ENCODE measurements around the gene FBXL7.

DNA sequence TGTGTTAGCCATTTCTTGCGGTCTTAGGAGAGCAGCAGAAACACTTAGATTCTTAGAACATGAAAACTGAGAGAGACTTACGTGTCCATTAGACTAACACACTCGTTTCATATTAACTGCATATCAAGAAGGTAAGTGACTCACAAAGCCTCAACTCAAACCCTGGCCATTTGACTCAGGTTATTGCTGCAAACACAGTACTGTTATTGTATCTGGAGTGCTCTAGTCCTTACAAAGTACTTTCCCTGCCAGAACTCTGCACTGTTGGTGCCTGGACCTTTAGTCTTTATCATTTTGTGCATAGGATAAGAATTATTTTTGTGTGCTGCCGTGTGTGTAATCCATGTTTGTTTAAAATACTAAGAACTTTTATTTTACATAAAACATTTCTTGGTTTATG lies 155.7 kb downstream of the FBXL7 start:
- TF ChIP-seq, protein P1, sequence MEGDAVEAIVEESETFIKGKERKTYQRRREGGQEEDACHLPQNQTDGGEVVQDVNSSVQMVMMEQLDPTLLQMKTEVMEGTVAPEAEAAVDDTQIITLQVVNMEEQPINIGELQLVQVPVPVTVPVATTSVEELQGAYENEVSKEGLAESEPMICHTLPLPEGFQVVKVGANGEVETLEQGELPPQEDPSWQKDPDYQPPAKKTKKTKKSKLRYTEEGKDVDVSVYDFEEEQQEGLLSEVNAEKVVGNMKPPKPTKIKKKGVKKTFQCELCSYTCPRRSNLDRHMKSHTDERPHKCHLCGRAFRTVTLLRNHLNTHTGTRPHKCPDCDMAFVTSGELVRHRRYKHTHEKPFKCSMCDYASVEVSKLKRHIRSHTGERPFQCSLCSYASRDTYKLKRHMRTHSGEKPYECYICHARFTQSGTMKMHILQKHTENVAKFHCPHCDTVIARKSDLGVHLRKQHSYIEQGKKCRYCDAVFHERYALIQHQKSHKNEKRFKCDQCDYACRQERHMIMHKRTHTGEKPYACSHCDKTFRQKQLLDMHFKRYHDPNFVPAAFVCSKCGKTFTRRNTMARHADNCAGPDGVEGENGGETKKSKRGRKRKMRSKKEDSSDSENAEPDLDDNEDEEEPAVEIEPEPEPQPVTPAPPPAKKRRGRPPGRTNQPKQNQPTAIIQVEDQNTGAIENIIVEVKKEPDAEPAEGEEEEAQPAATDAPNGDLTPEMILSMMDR (IDR thresholded peaks at IDR 0.05; ENCODE audit: poor library complexity, severe bottlenecking): no peak
- TF ChIP-seq, protein P2, sequence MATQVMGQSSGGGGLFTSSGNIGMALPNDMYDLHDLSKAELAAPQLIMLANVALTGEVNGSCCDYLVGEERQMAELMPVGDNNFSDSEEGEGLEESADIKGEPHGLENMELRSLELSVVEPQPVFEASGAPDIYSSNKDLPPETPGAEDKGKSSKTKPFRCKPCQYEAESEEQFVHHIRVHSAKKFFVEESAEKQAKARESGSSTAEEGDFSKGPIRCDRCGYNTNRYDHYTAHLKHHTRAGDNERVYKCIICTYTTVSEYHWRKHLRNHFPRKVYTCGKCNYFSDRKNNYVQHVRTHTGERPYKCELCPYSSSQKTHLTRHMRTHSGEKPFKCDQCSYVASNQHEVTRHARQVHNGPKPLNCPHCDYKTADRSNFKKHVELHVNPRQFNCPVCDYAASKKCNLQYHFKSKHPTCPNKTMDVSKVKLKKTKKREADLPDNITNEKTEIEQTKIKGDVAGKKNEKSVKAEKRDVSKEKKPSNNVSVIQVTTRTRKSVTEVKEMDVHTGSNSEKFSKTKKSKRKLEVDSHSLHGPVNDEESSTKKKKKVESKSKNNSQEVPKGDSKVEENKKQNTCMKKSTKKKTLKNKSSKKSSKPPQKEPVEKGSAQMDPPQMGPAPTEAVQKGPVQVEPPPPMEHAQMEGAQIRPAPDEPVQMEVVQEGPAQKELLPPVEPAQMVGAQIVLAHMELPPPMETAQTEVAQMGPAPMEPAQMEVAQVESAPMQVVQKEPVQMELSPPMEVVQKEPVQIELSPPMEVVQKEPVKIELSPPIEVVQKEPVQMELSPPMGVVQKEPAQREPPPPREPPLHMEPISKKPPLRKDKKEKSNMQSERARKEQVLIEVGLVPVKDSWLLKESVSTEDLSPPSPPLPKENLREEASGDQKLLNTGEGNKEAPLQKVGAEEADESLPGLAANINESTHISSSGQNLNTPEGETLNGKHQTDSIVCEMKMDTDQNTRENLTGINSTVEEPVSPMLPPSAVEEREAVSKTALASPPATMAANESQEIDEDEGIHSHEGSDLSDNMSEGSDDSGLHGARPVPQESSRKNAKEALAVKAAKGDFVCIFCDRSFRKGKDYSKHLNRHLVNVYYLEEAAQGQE (IDR thresholded peaks at IDR 0.05; ENCODE audit: borderline replicate concordance): no peak
- TF ChIP-seq POLR2AphosphoS5 (IDR thresholded peaks at IDR 0.05): no peak
- no peak for TF ChIP-seq EZH2 (IDR thresholded peaks at IDR 0.05; ENCODE audit: borderline replicate concordance, insufficient read depth, low read length, poor library complexity, severe bottlenecking)
- no peak for TF ChIP-seq TAF1 (IDR thresholded peaks at IDR 0.05; ENCODE audit: low read depth)
- no peak for TF ChIP-seq EP300 (conservative IDR thresholded peaks at IDR 0.05; ENCODE audit: poor library complexity, severe bottlenecking)
